Stimulated activated CD8-positive, alpha-beta memory T cell treated with anti-CD3 and anti-CD28 coated beads, Interleukin-4, amount 100 ng/mL, for 1 hour (primary cell): Measurements from ENCODE around the gene FBXO17.
"Not testable (repeated sequence)": the region's sequence is repeated elsewhere in the genome, so short reads cannot be mapped to it uniquely, and the experiment has no call there.

ENCODE experiments used
- DNase-seq, 2 donors: peaks; one replicate each; pipeline ENCODE4 v3.0.0-alpha.2; 2020; ENCODE audit warnings: low read depth in 2 of 2, low spot score in 1 of 2

FBXO17 gene

GRCh38 chr19:38975214-38975860 is at the start of gene FBXO17:
Gene FBXO17, minus strand, starts transcription at chr19:38975742. Its CDS starts 25,423 bp downstream, at chr19:38950319.
- DNase-seq: no peak

- DNase-seq: no peak
Measured at GRCh38 chr19:39024875-39025641, 49.5 kb upstream of the FBXO17 start.

GRCh38 chr19:39021063-39021462 is 45.5 kb upstream of the FBXO17 start:
- DNase-seq: no peak

- DNase-seq: no peak
Measured at GRCh38 chr19:39017646-39018045, 42.1 kb upstream of the FBXO17 start.

GRCh38 chr19:39017026-39017425 is 41.5 kb upstream of the FBXO17 start:
- no peak for DNase-seq

GRCh38 chr19:39014037-39014436 is 38.5 kb upstream of the FBXO17 start:
- no peak for DNase-seq

GRCh38 chr19:39009001-39009400 is 33.5 kb upstream of the FBXO17 start:
- DNase-seq: no peak

GRCh38 chr19:39008137-39008536 is 32.6 kb upstream of the FBXO17 start:
- no peak for DNase-seq

GRCh38 chr19:39007096-39007495 is 31.6 kb upstream of the FBXO17 start:
- no peak for DNase-seq

GRCh38 chr19:39004403-39004802 is 28.9 kb upstream of the FBXO17 start:
- DNase-seq: no peak

GRCh38 chr19:39003796-39004195 is 28.3 kb upstream of the FBXO17 start:
- DNase-seq: no peak

- no peak for DNase-seq
Measured at GRCh38 chr19:39003188-39003587, 27.6 kb upstream of the FBXO17 start.

- no peak for DNase-seq
Measured at GRCh38 chr19:39001041-39001440, 25.5 kb upstream of the FBXO17 start.

GRCh38 chr19:38997576-38997975 is 22.0 kb upstream of the FBXO17 start:
- not testable (repeated sequence) for DNase-seq

GRCh38 chr19:38993271-38993670 is 17.7 kb upstream of the FBXO17 start:
- DNase-seq: no peak

GRCh38 chr19:38990949-38991697 is 15.6 kb upstream of the FBXO17 start:
- no peak for DNase-seq

GRCh38 chr19:38989614-38990013 is 14.1 kb upstream of the FBXO17 start:
- not testable (repeated sequence) for DNase-seq

GRCh38 chr19:38989066-38989605 is 13.6 kb upstream of the FBXO17 start:
- no peak for DNase-seq

- DNase-seq: not testable (repeated sequence)
Measured at GRCh38 chr19:38988627-38989026, 13.1 kb upstream of the FBXO17 start.

GRCh38 chr19:38987745-38988144 is 12.2 kb upstream of the FBXO17 start:
- DNase-seq: not testable (repeated sequence)

- DNase-seq: no peak
Measured at GRCh38 chr19:38985262-38985661, 9.7 kb upstream of the FBXO17 start.
